Testis (tissue), 2 donors: ENCODE data around the gene NEDD9.

Experiments used
- CTCF ChIP-seq, 3 experiments: fragments of 450-650 bp in 2 of 3; fragments of 200-600 bp in 1 of 3; sonication (generic) in 1 of 3; IDR thresholded peaks; one replicate each; pipeline ENCODE4 v1.5.1; 2016 to 2019; ENCODE audit warnings: antibody characterized with exemption in 3 of 3, mild to moderate bottlenecking in 2 of 3, moderate library complexity in 1 of 3
- POLR2A ChIP-seq: fragments of 450-650 bp; IDR thresholded peaks from one replicate; pipeline ENCODE4 v1.6.1; 2017; ENCODE audit warnings: antibody characterized with exemption, mild to moderate bottlenecking, moderate library complexity

GRCh38 chr6:11164717-11165646, 67.5 kb downstream of the NEDD9 start:
- no peak for TF ChIP-seq CTCF (IDR thresholded peaks at IDR 0.05)
- no peak for TF ChIP-seq POLR2A
